Measurements from ENCODE around the gene LRP5.

Gene LRP5

DNA sequence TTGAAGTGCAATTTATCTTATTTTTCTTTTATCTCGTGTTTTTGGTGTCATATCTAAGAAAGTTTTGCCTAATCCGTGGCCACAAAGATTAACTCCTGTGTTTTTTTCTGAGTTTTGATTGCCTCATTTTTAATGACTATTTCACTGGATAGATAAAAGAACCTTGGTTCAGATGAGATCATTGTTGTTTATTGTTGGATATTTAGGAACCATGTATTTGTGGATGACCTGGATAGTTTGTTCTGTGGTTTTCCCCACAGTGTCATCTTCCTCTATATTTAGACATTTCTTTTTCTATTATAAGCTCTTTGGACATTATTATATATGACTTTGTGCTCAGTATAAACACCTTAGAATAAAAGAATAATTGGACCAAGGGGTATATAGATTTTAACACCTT, 185.4 kb downstream of the LRP5 start:
- Mint-ChIP-seq H3K4me1 (peaks cover 44% of the 10 kb centered on the region), H3K9me3 (peaks cover 8% of the 10 kb centered on the region), H3K4me3 (no peak overlapping the region), H3K36me3 (ENCODE audit: low read depth) (peaks cover 41% of the 10 kb centered on the region), H3K27ac (no peak overlapping the region), H3K27me3 (ENCODE audit: low read depth, poor library complexity) (no peaks in the 10 kb centered on the region)
- DNase-seq: no peak
- TF ChIP-seq, protein P1, sequence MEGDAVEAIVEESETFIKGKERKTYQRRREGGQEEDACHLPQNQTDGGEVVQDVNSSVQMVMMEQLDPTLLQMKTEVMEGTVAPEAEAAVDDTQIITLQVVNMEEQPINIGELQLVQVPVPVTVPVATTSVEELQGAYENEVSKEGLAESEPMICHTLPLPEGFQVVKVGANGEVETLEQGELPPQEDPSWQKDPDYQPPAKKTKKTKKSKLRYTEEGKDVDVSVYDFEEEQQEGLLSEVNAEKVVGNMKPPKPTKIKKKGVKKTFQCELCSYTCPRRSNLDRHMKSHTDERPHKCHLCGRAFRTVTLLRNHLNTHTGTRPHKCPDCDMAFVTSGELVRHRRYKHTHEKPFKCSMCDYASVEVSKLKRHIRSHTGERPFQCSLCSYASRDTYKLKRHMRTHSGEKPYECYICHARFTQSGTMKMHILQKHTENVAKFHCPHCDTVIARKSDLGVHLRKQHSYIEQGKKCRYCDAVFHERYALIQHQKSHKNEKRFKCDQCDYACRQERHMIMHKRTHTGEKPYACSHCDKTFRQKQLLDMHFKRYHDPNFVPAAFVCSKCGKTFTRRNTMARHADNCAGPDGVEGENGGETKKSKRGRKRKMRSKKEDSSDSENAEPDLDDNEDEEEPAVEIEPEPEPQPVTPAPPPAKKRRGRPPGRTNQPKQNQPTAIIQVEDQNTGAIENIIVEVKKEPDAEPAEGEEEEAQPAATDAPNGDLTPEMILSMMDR (IDR thresholded peaks at IDR 0.05): no peak

DNA sequence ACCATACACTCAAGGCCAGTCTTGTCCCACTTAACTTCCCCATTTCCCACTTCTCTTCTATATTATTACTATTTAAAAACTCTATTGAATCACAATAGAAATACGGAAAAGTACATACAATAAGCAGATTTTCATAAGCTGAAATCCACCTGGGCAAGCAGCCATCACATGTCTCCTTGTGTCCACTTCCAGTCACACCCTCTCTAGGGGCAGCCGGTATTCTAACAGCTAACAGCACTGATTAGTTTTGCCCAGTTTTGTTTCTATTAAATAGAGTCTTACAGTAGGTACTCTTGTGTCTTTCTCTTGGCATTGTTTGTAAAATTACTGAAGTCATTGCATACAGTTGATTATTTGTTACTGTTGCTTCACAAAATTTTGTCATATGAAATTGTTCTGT, 185.9 kb downstream of the LRP5 start:
- Mint-ChIP-seq H3K27ac (no peak overlapping the region), H3K4me1 (peaks cover 48% of the 10 kb centered on the region), H3K9me3 (peaks cover 8% of the 10 kb centered on the region), H3K27me3 (ENCODE audit: low read depth, poor library complexity) (no peaks in the 10 kb centered on the region), H3K4me3 (no peak overlapping the region), H3K36me3 (ENCODE audit: low read depth) (peaks cover 37% of the 10 kb centered on the region)
- TF ChIP-seq, protein P1 (IDR thresholded peaks at IDR 0.05): no peak
- DNase-seq: no peak

Data from nephron progenitor cell (in vitro differentiated cells).